Keratinocyte (primary cell): ENCODE measurements around the gene TYMS. TPM values are rescaled to one million over a fixed set of nuclear protein-coding genes. Genes with fewer than 3 reads are reported as not detected.

Source experiments
- DNase-seq: peaks from one replicate; pipeline ENCODE4 v3.0.0-alpha.2; 2011; ENCODE audit warnings: low read depth, missing footprints, low spot score
- FAIRE-seq: peaks from 2 replicates; lab custom pipeline; 2011; peaks lifted over from hg19 to GRCh38; lab: Jason Lieb, UNC
- H2AFZ ChIP-seq: 2 replicates; pipeline ENCODE4 v1.6.0; 2012; ENCODE audit warnings: low read length, control low read depth, inconsistent platforms; ENCODE audit not compliant: control insufficient read depth
- H3K27ac ChIP-seq: 2 replicates; pipeline ENCODE4 v1.5.1; 2011; ENCODE audit warnings: low read length; ENCODE audit not compliant: control insufficient read depth, insufficient read depth
- H3K27me3 ChIP-seq: 3 replicates; pipeline ENCODE4 v1.6.0; 2011; ENCODE audit warnings: low read length; ENCODE audit not compliant: control insufficient read depth, insufficient read depth; ENCODE audit errors: extremely low read depth
- H3K36me3 ChIP-seq, 2 experiments: 2 replicates in 1 of 2; 3 replicates in 1 of 2; pipeline ENCODE4 v1.5.1; 2011; ENCODE audit warnings: low read length in 2 of 2, mild to moderate bottlenecking in 1 of 2; ENCODE audit not compliant: control insufficient read depth in 2 of 2, insufficient read depth in 2 of 2; ENCODE audit errors: extremely low read depth in 1 of 2
- H3K4me1 ChIP-seq: 3 replicates; pipeline ENCODE4 v1.5.1; 2011; ENCODE audit warnings: low read length; ENCODE audit not compliant: control insufficient read depth, insufficient read depth; ENCODE audit errors: extremely low read depth
- H3K4me2 ChIP-seq: 3 replicates; pipeline ENCODE4 v1.6.0; 2011; ENCODE audit warnings: low read depth, low read length; ENCODE audit not compliant: control insufficient read depth, insufficient read depth; ENCODE audit errors: extremely low read depth
- H3K4me3 ChIP-seq, 3 experiments: fragments of 200-600 bp in 1 of 3; sonication (generic) in 1 of 3; 2 replicates in 2 of 3; 3 replicates in 1 of 3; pipeline ENCODE4 v1.5.1; 2011 to 2016; ENCODE audit warnings: low read length in 3 of 3, mild to moderate bottlenecking in 3 of 3, control low read depth in 2 of 3, inconsistent platforms in 1 of 3, low read depth in 1 of 3, mixed read lengths in 1 of 3, mixed run types in 1 of 3, moderate library complexity in 1 of 3; ENCODE audit not compliant: control insufficient read depth in 2 of 3, insufficient read depth in 2 of 3; ENCODE audit errors: extremely low read depth in 1 of 3
- H3K79me2 ChIP-seq: 2 replicates; pipeline ENCODE4 v1.6.0; 2012; ENCODE audit warnings: low read length; ENCODE audit not compliant: control insufficient read depth, insufficient read depth
- H3K9ac ChIP-seq: 3 replicates; pipeline ENCODE4 v1.6.0; 2011; ENCODE audit warnings: low read length; ENCODE audit not compliant: control insufficient read depth, insufficient read depth; ENCODE audit errors: extremely low read depth
- H3K9me1 ChIP-seq: 3 replicates; pipeline ENCODE4 v1.6.0; 2011; ENCODE audit warnings: low read length; ENCODE audit not compliant: control insufficient read depth, insufficient read depth; ENCODE audit errors: extremely low read depth
- H3K9me3 ChIP-seq: 2 replicates; pipeline ENCODE4 v1.5.1; 2012; ENCODE audit warnings: low read depth, low read length; ENCODE audit not compliant: control insufficient read depth
- H4K20me1 ChIP-seq: 3 replicates; pipeline ENCODE4 v1.6.0; 2011; ENCODE audit warnings: low read length; ENCODE audit not compliant: control insufficient read depth, insufficient read depth; ENCODE audit errors: extremely low read depth
- CTCF ChIP-seq, 3 experiments: IDR thresholded peaks in 1 of 3; conservative IDR thresholded peaks in 1 of 3; optimal IDR thresholded peaks in 1 of 3; 2 replicates in 2 of 3; 3 replicates in 1 of 3; pipeline versions ENCODE3 to v1.5.1; 2011; ENCODE audit warnings: low read length in 3 of 3, mild to moderate bottlenecking in 3 of 3, moderate library complexity in 2 of 3, control low read depth in 1 of 3, inconsistent platforms in 1 of 3; ENCODE audit not compliant: insufficient read depth in 2 of 3; ENCODE audit errors: extremely low read depth in 1 of 3
- EZH2 ChIP-seq: IDR thresholded peaks from one replicate; pipeline ENCODE4 v1.6.1; 2012; ENCODE audit warnings: inconsistent platforms, mild to moderate bottlenecking, low read length, moderate library complexity
- dilution Hi-C: fragments of 300-500 bp; cut with MboI; formaldehyde crosslinking; loops from one replicate; pipeline ENCODE4 v1.7.0; 2020; ENCODE audit warnings: low sequenced_read_pairs; ENCODE audit not compliant: extremely low pct_ligation_motif_present
- polyA plus RNA-seq, 5 experiments: library from polyadenylated mRNA; depleted of rRNA in 3 of 5; stranded (reverse) in 3 of 5; stranded (forward) in 1 of 5; unstranded in 1 of 5; fragments of >200 nt; gene quantifications; 1 replicate in 1 of 5; 2 replicates in 3 of 5; 3 replicates in 1 of 5; pipeline versions ENCODE4 v1.2.1 to v1.2.3, GENCODE V29; 2011 to 2012; ENCODE audit warnings: missing spikeins in 2 of 5, low read depth in 1 of 5, low replicate concordance in 1 of 5

Gene TYMS
- polyA plus RNA-seq, 1 donor (not counting 4 experiments of a cell fraction or from before 2014, with no cell fraction given), result 39.9 TPM

- no peak for TF ChIP-seq EZH2
- TF ChIP-seq CTCF (optimal IDR thresholded peaks at IDR 0.05 in 1 of 3, IDR thresholded peaks at IDR 0.05 in 1 of 3, conservative IDR thresholded peaks at IDR 0.05 in 1 of 3; ENCODE audit: extremely low read depth in 1 of 3, insufficient read depth in 2 of 3, low read length in 3 of 3), result no peak
- no peak overlapping the region for H3K4me2 ChIP-seq
- H3K27ac ChIP-seq, result no peak overlapping the region
- dilution Hi-C loops, result no loop called here
- peaks cover 3% of the 10 kb centered on the region for H3K79me2 ChIP-seq
- no peaks in the 10 kb centered on the region for H3K4me1 ChIP-seq
- H3K9ac ChIP-seq, result no peak overlapping the region
- H2AFZ ChIP-seq, result no peak overlapping the region
- H3K4me3 ChIP-seq, result no peak overlapping the region
- H3K27me3 ChIP-seq, result no peaks in the 10 kb centered on the region
- no peaks in the 10 kb centered on the region for H4K20me1 ChIP-seq
- DNase-seq, result no peak
- no peaks in the 10 kb centered on the region for H3K9me1 ChIP-seq
- peaks cover 14 to 21% of the 10 kb centered on the region in 2 experiments for H3K36me3 ChIP-seq
- no peak for FAIRE-seq
- no peaks in the 10 kb centered on the region for H3K9me3 ChIP-seq
These were observed 14.0 kb downstream of the TYMS start for GRCh38 chr18:671405-671804.

GRCh38 chr18:673317-673716 is 15.9 kb downstream of the TYMS start:
- TF ChIP-seq EZH2 (no peak), CTCF (optimal IDR thresholded peaks at IDR 0.05 in 1 of 3, IDR thresholded peaks at IDR 0.05 in 1 of 3, conservative IDR thresholded peaks at IDR 0.05 in 1 of 3; ENCODE audit: extremely low read depth in 1 of 3, insufficient read depth in 2 of 3, low read length in 3 of 3) (no peak)
- FAIRE-seq, result no peak

More at GRCh38 chr18:673317-673716, 15.9 kb downstream of the TYMS start:
- no peak for DNase-seq
- no peaks in the 10 kb centered on the region for H3K9me3 ChIP-seq
- H3K27me3 ChIP-seq, result no peaks in the 10 kb centered on the region
- no peaks in the 10 kb centered on the region for H3K79me2 ChIP-seq
- H3K9ac ChIP-seq, result no peak overlapping the region
- no peak overlapping the region for H2AFZ ChIP-seq
- H3K4me3 ChIP-seq, result no peak overlapping the region
- H3K36me3 ChIP-seq, result peaks cover 23 to 25% of the 10 kb centered on the region in 2 experiments
- dilution Hi-C loops, result no loop called here
- no peak overlapping the region for H3K27ac ChIP-seq
- no peaks in the 10 kb centered on the region for H3K4me1 ChIP-seq
- H4K20me1 ChIP-seq, result no peaks in the 10 kb centered on the region
- H3K9me1 ChIP-seq, result no peaks in the 10 kb centered on the region
- H3K4me2 ChIP-seq, result no peak overlapping the region
